ENCODE data around the gene CDC6.
"Not testable (repeated sequence)": the region's sequence is repeated elsewhere in the genome, so short reads cannot be mapped to it uniquely, and the experiment has no call there.

Gene CDC6

DNA sequence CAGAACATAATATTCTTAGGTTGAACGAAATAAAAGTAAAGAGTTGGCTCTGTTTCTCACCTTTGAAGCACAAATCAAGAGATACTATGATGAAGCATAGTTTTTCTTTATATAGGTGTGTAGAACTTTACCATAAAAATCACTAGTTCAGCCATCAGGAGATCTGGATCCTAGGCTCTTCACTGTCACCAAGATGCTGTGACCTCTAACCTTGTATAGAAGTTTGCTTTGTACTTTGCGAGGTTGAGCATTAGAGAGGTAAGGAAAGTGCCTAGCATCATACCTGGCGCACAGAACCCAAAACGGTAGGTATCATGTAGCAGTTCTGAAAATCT lies 553 bp upstream of the CDC6 start:
- DNase-seq (ENCODE audit: low read depth) = no peak

- DNase-seq (ENCODE audit: low read depth) = no peak
These were observed 3.1 kb downstream of the CDC6 start for GRCh38 chr17:40290629-40291280.

- no peak for DNase-seq (ENCODE audit: low read depth)
These were observed 3.6 kb downstream of the CDC6 start for GRCh38 chr17:40291281-40291664.

- no peak for DNase-seq (ENCODE audit: low read depth)
These were observed 5.7 kb downstream of the CDC6 start for GRCh38 chr17:40293363-40293762.

DNA sequence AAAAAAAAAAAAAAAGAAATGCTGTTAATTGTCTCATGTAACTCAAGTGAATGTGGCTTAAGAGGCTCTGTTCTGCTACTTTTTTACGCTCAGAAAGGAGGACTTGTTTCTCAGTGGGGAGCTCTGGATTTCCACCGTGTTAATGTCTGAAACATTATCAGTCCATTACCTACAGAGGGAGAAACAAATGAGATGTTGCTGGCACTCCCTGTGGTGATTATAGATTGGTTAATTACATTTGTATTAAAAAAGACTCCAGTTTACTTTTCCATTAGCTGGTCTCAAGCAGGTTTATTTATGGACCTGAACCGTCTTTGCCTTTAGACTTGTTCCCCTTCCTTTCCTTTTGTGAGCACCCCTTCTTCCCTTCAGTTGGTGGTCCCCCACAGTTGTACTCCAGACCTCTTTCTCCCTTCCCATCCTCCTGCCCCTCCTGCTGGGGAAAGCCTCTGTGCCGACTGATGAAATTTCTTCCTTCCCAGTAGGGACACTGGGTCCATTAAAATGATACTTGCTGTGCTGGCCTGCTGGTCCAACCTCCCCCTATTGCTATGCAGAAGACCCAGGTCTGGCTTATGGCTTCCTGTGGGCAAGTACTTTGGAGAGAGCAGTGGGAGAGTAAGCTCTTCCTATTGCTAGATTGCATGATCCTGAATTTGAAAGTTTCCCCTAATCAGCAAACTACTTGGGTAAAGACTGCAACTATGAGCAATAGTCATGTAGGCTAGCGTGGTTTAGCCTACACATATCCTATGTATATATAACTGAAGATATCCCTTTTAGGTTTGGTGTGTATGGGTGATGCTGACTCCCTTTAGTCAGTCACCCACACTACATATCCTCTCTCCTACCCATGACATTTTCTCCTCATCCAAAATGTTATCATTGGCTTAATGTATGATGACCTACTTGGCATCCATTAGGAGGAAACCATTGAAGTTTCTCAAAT lies 8.1 kb downstream of the CDC6 start:
- DNase-seq (ENCODE audit: low read depth) = no peak

GRCh38 chr17:40297511-40297910 lies 9.8 kb downstream of the CDC6 start:
- DNase-seq (ENCODE audit: low read depth) = no peak

- no peak for DNase-seq (ENCODE audit: low read depth)
These were observed 11.0 kb downstream of the CDC6 start for GRCh38 chr17:40298726-40299125.

GRCh38 chr17:40299159-40299757 lies 11.6 kb downstream of the CDC6 start:
- DNase-seq (ENCODE audit: low read depth) = not testable (repeated sequence)

DNA sequence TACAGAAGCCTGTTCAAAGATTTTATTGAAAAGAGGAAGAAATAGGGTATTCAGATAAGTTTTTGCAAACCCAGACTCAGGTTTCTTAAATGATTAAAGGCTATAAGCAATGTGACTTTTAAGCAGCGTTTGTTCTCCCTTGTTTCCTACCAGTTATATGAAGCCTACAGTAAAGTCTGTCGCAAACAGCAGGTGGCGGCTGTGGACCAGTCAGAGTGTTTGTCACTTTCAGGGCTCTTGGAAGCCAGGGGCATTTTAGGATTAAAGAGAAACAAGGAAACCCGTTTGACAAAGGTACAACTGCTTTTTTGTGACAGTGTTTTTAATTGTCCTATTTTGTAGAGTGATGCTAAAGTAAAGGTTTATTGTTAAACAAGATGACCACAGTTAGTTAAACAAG lies 13.6 kb downstream of the CDC6 start:
- no peak for DNase-seq (ENCODE audit: low read depth)

DNA sequence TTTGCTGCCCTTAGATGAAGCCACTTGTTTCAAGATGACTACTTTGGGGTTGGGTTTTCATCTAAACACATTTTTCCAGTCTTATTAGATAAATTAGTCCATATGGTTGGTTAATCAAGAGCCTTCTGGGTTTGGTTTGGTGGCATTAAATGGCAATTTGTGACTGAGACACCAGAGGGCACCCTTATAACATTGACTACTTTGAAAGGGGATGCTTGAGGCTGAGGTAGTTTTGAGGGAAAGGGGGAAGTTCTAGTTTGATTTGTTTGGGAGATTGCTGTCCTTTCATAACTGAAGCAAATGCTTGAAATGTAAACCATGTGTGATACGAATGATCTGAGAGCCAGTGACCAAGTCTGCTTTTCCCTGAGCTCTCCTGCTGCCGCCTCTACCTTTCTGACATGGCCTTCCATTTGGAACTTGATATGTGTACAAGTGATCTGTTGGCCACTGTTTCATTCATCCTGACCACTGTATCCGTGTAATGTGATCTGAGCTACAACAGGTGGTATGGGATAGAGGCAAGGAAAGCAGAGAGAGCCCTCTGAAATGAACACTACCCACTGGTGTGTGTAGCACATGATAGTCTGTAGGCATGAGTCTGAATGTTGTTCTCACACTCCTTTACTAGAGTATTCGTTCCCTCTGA lies 15.5 kb downstream of the CDC6 start:
- no peak for DNase-seq (ENCODE audit: low read depth)

GRCh38 chr17:40303708-40304551 lies 16.3 kb downstream of the CDC6 start:
- no peak for DNase-seq (ENCODE audit: low read depth)

- not testable (repeated sequence) for DNase-seq (ENCODE audit: low read depth)
These were observed 16.8 kb downstream of the CDC6 start for GRCh38 chr17:40304552-40304863.

- not testable (repeated sequence) for DNase-seq (ENCODE audit: low read depth)
These were observed 17.2 kb downstream of the CDC6 start for GRCh38 chr17:40304866-40305265.

- DNase-seq (ENCODE audit: low read depth) = no peak
These were observed 18.7 kb downstream of the CDC6 start for GRCh38 chr17:40306395-40306794.

DNA sequence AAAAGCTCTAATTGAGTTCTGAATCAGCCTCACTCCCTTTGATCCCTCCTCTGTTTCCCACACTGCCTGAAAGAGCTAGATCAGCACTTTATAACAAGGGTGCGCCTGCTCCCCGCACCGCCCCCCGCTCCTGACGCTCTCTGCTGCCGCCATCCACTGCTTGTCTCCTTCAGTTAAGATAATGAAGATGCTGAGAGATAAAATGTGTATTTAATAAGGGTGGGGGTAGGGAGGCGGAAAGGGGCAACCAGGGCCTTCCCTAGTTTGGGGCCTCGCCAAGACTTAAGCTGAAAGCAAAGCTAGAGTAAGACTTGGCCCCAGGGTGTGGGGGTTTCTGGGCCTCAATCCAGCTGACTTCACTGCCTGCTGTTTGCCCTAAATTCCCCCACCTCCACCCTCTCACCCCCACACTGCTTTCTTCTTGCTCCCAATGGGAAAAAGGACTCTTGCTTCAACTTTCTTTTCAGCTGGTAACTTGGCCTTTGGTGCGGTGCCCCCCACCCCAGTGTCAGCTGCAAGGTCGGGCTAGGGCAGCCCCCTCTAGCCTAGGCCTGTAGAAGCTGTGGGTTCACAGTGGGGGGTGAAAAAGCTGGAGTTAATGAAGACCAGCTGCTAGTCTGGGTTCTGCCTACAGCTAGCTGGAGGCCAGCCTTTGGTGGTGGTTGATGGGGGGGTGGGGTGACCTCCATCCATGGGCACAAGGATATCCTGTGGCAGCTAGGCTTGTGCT lies 19.5 kb downstream of the CDC6 start:
- DNase-seq (ENCODE audit: low read depth) = no peak

GRCh38 chr17:40307740-40308239 lies 20.1 kb downstream of the CDC6 start:
- no peak for DNase-seq (ENCODE audit: low read depth)

DNA sequence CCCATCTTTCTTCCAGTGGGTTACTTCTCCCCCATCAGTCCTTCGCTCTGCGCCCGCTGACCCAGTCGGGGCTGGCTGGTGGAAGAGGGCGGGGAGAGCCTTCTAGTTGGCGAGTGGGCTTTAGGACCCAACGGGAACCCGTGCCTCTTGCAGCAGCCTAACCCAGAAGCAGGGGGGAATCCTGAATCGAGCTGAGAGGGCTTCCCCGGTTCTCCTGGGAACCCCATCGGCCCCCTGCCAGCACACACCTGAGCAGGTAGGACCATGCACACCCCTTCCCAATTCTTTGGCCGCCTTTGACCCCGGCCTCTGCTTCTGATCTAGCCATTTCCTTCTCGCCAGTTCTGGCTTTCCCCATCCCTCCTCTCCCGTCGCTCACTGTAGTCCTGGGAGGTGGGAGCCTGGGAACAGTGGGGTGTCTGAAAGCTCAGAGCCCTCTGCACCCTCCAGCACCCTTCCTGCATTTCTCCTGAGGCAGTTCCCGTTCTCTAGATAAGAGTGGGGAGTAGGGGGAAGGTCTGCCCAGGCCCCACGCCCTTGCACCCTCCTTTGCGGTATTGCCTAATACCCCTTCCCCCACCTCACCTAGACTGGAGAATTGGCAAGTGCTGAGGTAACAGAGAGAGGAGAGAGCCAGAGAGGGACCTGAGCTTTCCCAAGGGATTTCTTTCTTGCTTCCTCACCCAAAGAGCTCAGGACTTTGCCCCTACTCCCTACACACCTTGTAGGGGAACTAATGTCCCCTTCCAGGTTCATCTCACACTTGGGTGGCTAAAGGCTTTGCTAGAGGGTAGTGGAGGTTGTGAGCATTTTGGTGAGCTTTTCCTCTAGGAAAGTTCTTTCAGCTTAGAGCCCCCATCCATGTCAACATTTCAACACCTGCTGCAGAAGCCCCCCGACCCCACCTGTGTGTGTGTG lies 21.6 kb downstream of the CDC6 start, which contains the start of gene RARA:
Gene RARA (plus strand): TSS at position 150 of the 918 bp plus-strand sequence. CDS start 22,039 bp downstream, outside the sequence.
- DNase-seq (ENCODE audit: low read depth) = no peak

- DNase-seq (ENCODE audit: low read depth) = no peak
These were observed 22.4 kb downstream of the CDC6 start for GRCh38 chr17:40309949-40310510.

GRCh38 chr17:40310882-40311391 lies 23.3 kb downstream of the CDC6 start:
- no peak for DNase-seq (ENCODE audit: low read depth)
